ENCODE data around the gene ELMOD1.
A peak's percentile ranks its signal among the peaks of the same experiment; 100 is the strongest.

ELMOD1 gene

DNA sequence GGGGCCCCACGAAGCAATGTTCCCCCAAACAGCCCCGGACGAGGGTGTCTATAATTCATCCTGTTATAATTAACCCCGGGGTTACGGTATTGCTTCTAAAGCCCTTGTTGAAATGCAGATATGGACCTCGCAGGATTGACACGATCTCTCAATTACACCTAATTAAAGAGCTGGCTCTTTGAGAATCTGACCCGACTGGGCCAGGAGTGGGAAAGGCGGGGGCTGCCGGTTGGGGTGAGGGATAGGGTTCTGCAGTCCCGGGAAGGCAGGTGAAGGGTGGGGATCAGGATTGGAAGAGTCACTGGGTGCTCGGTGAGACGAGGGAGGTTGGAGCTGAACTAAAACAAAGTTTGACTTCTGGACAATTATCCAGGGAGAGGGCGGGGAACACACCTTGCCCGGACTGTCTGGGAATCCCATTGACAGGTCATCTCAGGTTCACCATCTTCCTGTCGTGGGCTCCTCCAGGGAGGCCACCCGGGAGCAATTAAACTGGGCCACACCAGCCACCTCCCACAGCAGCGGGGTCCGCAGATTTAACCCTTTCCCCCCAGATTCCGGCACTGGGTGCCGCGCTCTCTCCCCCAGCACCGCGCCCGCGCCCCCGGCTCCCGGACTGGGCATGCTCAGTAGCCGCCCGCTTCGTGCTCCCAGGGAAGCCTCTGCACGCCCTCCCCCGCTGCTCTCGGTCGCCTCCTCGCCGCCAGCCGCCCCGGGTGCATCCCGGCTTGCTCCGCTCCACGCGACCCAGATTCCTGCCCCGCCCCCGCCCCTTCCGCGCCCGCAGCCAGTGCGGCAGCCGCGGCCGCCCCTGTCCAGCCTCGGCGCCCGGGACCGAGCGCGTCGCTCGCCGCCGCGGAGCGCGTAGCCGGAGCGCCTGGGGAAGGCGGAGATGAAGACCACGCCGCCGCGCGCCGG, at the start of gene ELMOD1:
Gene ELMOD1 (plus strand): TSS at position 688 of the 918 bp plus-strand sequence. CDS start 27,043 bp downstream, outside the sequence.
- H3K4me3 ChIP-seq (ENCODE audit: control insufficient read depth, low read depth, low read length), result peak within 1 kb of the TSS; percentile 67
- TF ChIP-seq, protein P1, sequence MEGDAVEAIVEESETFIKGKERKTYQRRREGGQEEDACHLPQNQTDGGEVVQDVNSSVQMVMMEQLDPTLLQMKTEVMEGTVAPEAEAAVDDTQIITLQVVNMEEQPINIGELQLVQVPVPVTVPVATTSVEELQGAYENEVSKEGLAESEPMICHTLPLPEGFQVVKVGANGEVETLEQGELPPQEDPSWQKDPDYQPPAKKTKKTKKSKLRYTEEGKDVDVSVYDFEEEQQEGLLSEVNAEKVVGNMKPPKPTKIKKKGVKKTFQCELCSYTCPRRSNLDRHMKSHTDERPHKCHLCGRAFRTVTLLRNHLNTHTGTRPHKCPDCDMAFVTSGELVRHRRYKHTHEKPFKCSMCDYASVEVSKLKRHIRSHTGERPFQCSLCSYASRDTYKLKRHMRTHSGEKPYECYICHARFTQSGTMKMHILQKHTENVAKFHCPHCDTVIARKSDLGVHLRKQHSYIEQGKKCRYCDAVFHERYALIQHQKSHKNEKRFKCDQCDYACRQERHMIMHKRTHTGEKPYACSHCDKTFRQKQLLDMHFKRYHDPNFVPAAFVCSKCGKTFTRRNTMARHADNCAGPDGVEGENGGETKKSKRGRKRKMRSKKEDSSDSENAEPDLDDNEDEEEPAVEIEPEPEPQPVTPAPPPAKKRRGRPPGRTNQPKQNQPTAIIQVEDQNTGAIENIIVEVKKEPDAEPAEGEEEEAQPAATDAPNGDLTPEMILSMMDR (IDR thresholded peaks at IDR 0.05; ENCODE audit: control insufficient read depth, insufficient read depth, low read depth, low read length, missing control alignments), result peak; percentile 15
- no peak for DNase-seq (ENCODE audit: low read depth)

GRCh38 chr11:107545101-107545514, 45.8 kb upstream of the ELMOD1 start:
- no peak for DNase-seq (ENCODE audit: low read depth)
- TF ChIP-seq, protein P1 (IDR thresholded peaks at IDR 0.05; ENCODE audit: control insufficient read depth, insufficient read depth, low read depth, low read length, missing control alignments), result no peak
- no peak overlapping the region for H3K4me3 ChIP-seq (ENCODE audit: control insufficient read depth, low read depth, low read length)

GRCh38 chr11:107547961-107548360, 43.0 kb upstream of the ELMOD1 start:
- H3K4me3 ChIP-seq (ENCODE audit: control insufficient read depth, low read depth, low read length), result no peak overlapping the region
- no peak for DNase-seq (ENCODE audit: low read depth)
- TF ChIP-seq, protein P1 (IDR thresholded peaks at IDR 0.05; ENCODE audit: control insufficient read depth, insufficient read depth, low read depth, low read length, missing control alignments), result no peak

DNA sequence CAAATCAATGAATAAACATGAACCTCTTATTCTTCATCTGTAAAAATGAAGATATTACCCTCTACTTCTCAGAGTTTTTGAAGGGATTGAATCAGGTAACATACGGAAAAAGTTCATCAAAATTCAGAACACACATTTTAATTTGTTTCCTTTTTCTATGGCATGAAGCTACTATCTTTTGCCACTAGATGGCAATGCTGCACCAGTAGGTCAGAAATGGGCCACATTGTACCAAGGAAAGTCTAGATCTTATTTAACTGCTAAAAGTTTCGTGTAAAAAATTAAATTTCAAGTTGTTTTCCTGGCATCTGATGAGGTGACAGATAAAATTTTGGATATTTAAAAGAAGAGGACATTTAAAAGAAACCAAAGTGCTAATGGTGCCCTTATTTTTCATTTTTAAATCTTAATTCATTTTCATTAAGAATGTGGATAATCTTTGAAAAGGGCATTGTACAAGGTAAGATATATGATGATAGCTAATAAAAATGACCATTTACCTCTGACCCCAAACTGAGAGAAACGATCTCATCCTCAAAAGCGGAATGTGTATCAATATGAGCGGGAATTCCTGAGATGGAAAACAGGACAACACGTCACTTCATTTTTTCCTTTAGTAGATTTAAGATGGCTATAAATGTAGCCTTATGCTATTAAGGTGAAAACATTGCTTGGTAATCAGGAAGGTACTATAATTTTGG, 41.5 kb upstream of the ELMOD1 start:
- DNase-seq (ENCODE audit: low read depth), result no peak
- no peak overlapping the region for H3K4me3 ChIP-seq (ENCODE audit: control insufficient read depth, low read depth, low read length)
- TF ChIP-seq, protein P1 (IDR thresholded peaks at IDR 0.05; ENCODE audit: control insufficient read depth, insufficient read depth, low read depth, low read length, missing control alignments), result peak; percentile 83

DNA sequence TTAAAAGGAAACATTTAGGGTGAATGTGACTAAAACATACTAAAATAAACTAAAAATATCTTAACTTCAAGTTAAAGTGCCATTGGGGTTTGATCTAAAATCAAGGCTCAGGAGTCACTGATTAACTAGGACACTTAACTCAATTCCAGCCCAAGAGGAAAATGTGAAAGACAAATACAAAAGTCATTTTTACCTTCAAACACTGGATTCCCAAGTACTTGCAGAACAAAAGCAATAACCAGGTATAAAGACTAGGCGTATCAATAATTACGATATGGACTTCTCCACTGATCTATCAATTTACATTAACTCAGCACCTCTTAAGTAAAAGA, 41.0 kb upstream of the ELMOD1 start:
- DNase-seq (ENCODE audit: low read depth), result no peak
- TF ChIP-seq, protein P1 (IDR thresholded peaks at IDR 0.05; ENCODE audit: control insufficient read depth, insufficient read depth, low read depth, low read length, missing control alignments), result no peak
- H3K4me3 ChIP-seq (ENCODE audit: control insufficient read depth, low read depth, low read length), result no peak overlapping the region

GRCh38 chr11:107550304-107550703, 40.6 kb upstream of the ELMOD1 start:
- TF ChIP-seq, protein P1 (IDR thresholded peaks at IDR 0.05; ENCODE audit: control insufficient read depth, insufficient read depth, low read depth, low read length, missing control alignments), result no peak
- no peak overlapping the region for H3K4me3 ChIP-seq (ENCODE audit: control insufficient read depth, low read depth, low read length)
- no peak for DNase-seq (ENCODE audit: low read depth)

Data from AG09309 (cell line).